Gastroesophageal sphincter (tissue), 4 donors: ENCODE results near the gene CAPN12. TPM values are rescaled to one million over a fixed set of nuclear protein-coding genes. Genes with fewer than 3 reads are reported as not detected.

Source experiments
- ATAC-seq: fragments of 150-250 bp; one replicate; pipeline ENCODE4 v1.9.1; 2016; ENCODE audit warnings: mild to moderate bottlenecking, moderate library complexity
- H3K27ac ChIP-seq, 4 donors: fragments of 200-600 bp; sonication (generic) in 3 of 4; 1 replicate in 3 of 4; 2 replicates in 1 of 4; pipeline ENCODE4 v1.5.1; 2016 to 2019
- H3K27me3 ChIP-seq: fragments of 200-600 bp; sonication (generic); one replicate; pipeline ENCODE4 v1.5.1; 2019
- H3K36me3 ChIP-seq, 2 donors: fragments of 200-600 bp; sonication (generic); one replicate each; pipeline ENCODE4 v1.5.1; 2019; ENCODE audit warnings: control low read depth in 1 of 2
- H3K4me1 ChIP-seq, 3 donors: fragments of 200-600 bp; sonication (generic); 1 replicate in 2 of 3; 2 replicates in 1 of 3; pipeline ENCODE4 v1.5.1; 2016 to 2019; ENCODE audit warnings: control low read depth in 2 of 3
- H3K4me3 ChIP-seq, 2 donors: fragments of 200-600 bp; sonication (generic); one replicate each; pipeline ENCODE4 v1.5.1; 2019; ENCODE audit warnings: mild to moderate bottlenecking in 1 of 2, moderate library complexity in 1 of 2
- H3K9me3 ChIP-seq, 3 donors: fragments of 200-600 bp; sonication (generic); one replicate each; pipeline ENCODE4 v1.5.1; 2017 to 2019; ENCODE audit warnings: control low read depth in 2 of 3
- CTCF ChIP-seq, 4 experiments: fragments of 200-600 bp in 2 of 4; fragments of 450-650 bp in 2 of 4; sonication (generic) in 1 of 4; IDR thresholded peaks; one replicate each; pipeline ENCODE4 v1.5.1; 2017 to 2019; ENCODE audit warnings: antibody characterized with exemption in 4 of 4, mild to moderate bottlenecking in 2 of 4, moderate library complexity in 2 of 4
- EP300 ChIP-seq: sonication (generic); formaldehyde crosslinking; IDR thresholded peaks from one replicate; pipeline ENCODE4 v1.6.1; 2017; ENCODE audit warnings: antibody characterized with exemption, mild to moderate bottlenecking
- POLR2A ChIP-seq, 2 donors: fragments of 450-650 bp; IDR thresholded peaks; one replicate each; pipeline ENCODE4 v1.6.1; 2017; ENCODE audit warnings: antibody characterized with exemption in 2 of 2, mild to moderate bottlenecking in 2 of 2, moderate library complexity in 1 of 2
- POLR2AphosphoS5 ChIP-seq: sonication (generic); formaldehyde crosslinking; IDR thresholded peaks from one replicate; pipeline ENCODE4 v1.6.1; 2017; ENCODE audit warnings: antibody characterized with exemption
- WGBS, 2 donors: methylation state at CpG; one replicate each; pipeline ENCODE4 v1.1.5; 2018; ENCODE audit warnings: low coverage in 1 of 2; 5-methylcytosine and 5-hydroxymethylcytosine counted together
- total RNA-seq, 4 donors: library from RNA; depleted of rRNA; stranded (reverse); fragments of >200 nt; gene quantifications; one replicate each; pipeline ENCODE4 v1.1.0, GENCODE V29; 2016

The CAPN12 gene
- total RNA-seq, 4 donors from 2014 or later, result 0.93 to 2.2 (median 1.1) TPM; not detected in 1

- Histone ChIP-seq H3K27ac (peak overlapping the region; percentile 76 to 100 (median 94)), H3K4me1 (peaks cover 36 to 100% (median 60%) of the 10 kb centered on the region in 3 donors)
- WGBS, 2 donors, result 77 to 89% methylated on average over 3 to 7 of the region's 7 CpGs
Observed at GRCh38 chr19:38687837-38688378, 56.4 kb downstream of the CAPN12 start.

DNA sequence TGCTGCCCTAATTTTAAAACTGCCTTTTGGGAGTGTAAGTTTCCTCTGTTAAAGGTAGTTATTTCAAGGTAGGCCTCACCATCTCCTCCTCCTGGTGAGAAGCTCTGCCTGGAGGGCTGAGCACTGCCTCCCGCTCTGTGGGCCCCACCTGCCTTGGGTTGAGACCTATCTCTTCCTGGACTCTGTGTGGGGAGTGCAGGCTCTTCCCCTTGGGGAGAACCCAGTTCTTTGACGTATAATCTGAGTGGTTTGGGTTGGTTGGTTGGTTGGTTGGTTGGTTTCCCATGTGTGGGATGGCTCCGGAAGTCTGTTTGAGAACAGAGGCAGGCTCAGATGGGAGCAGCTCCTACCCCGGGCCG, 57.8 kb downstream of the CAPN12 start:
- WGBS, 2 donors, result 100% methylated on average over 1 of the region's 5 CpGs; no CpG with 5 or more reads in 1 of the 2 donors
- H3K27ac ChIP-seq, result peak overlapping the region; percentile 92 to 97 (median 94)
- H3K4me3 ChIP-seq, result no peak overlapping the region
- ATAC-seq, result no peak
- H3K4me1 ChIP-seq, result peaks cover 29 to 100% (median 59%) of the 10 kb centered on the region in 3 donors
- no peaks in the 10 kb centered on the region for H3K36me3 ChIP-seq
- no peaks in the 10 kb centered on the region for H3K27me3 ChIP-seq
- H3K9me3 ChIP-seq, result no peaks in the 10 kb centered on the region
- TF ChIP-seq CTCF (IDR thresholded peaks at IDR 0.05), result no peak
- TF ChIP-seq POLR2AphosphoS5, result no peak
- no peak for TF ChIP-seq EP300
- TF ChIP-seq POLR2A (IDR thresholded peaks at IDR 0.05), result no peak

More at GRCh38 chr19:38687837-38688378, 56.4 kb downstream of the CAPN12 start:
- Histone ChIP-seq H3K4me3 (no peak overlapping the region), H3K9me3 (no peaks in the 10 kb centered on the region), H3K36me3 (no peaks in the 10 kb centered on the region), H3K27me3 (no peaks in the 10 kb centered on the region)
- no peak for ATAC-seq
- TF ChIP-seq CTCF (IDR thresholded peaks at IDR 0.05), result no peak
- no peak for TF ChIP-seq EP300
- no peak for TF ChIP-seq POLR2AphosphoS5
- no peak for TF ChIP-seq POLR2A (IDR thresholded peaks at IDR 0.05)

DNA sequence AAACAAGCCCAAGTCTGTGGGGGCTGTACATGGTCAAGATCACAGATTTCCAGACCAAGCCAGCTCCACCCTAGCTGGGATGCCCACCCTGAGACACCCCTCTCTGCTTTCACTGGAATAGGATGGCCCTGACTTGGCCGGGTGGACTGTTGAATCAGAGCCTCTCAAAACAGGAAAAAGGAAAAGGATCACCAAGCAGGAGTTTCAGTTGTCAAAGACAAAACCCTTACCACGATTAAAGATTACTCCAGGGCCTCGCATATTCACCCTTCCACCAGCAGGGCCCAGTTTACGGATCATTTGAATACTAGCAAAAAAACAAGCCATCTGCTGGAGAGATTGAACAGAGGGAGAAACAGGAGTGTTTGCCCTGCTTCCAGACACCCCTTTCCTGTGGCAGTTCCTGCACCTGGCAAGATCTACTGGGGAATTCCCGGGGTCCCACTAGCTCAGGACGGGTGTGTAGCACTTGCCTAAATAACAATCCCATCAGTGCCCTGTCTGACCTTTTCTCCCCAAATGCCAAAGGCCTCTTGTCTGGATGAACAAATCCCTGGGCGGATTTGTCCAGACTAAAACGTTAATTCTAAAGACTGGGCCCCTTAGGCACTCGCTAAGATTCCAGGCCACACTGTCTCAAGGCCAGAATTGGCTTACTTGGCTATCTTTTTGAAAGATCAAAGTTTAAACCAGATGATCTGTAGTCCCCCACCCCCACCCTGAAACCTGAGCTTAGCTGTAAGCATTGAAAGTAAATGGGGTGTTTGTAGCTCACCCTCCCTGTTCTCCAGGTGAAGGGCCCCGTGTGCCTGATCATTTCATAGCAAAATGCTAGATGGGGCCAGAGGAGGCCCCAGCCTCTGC, 58.4 kb downstream of the CAPN12 start:
- Histone ChIP-seq H3K27me3 (no peaks in the 10 kb centered on the region), H3K4me3 (no peak overlapping the region), H3K4me1 (peaks cover 29 to 100% (median 56%) of the 10 kb centered on the region in 3 donors), H3K9me3 (no peaks in the 10 kb centered on the region), H3K27ac (peak overlapping the region; percentile 92 to 97 (median 94)), H3K36me3 (no peaks in the 10 kb centered on the region)
- no peak for ATAC-seq
- TF ChIP-seq CTCF (IDR thresholded peaks at IDR 0.05) (peak in 3 of 4 experiments; percentile 43 to 70 (median 60)), POLR2AphosphoS5 (no peak), EP300 (no peak), POLR2A (IDR thresholded peaks at IDR 0.05) (no peak)
- WGBS, 2 donors, result 8% methylated on average over 6 of the region's 10 CpGs; no CpG with 5 or more reads in 1 of the 2 donors

- TF ChIP-seq POLR2A (IDR thresholded peaks at IDR 0.05), result no peak
- TF ChIP-seq CTCF (IDR thresholded peaks at IDR 0.05), result no peak
- TF ChIP-seq POLR2AphosphoS5, result no peak
- no peaks in the 10 kb centered on the region for H3K36me3 ChIP-seq
- no peak overlapping the region for H3K4me3 ChIP-seq
- peak overlapping the region; percentile 92 to 97 (median 94) for H3K27ac ChIP-seq
- no peak for ATAC-seq
- WGBS, 2 donors, result 83 to 93% methylated on average over 6 to 7 of the region's 15 CpGs
- H3K27me3 ChIP-seq, result no peaks in the 10 kb centered on the region
- no peaks in the 10 kb centered on the region for H3K9me3 ChIP-seq
- peaks cover 29 to 100% (median 56%) of the 10 kb centered on the region in 3 donors for H3K4me1 ChIP-seq
Observed at GRCh38 chr19:38684862-38685665, 59.2 kb downstream of the CAPN12 start.
